Head of caudate nucleus (tissue), 42 donors: ENCODE data around the gene ITGB5.
"Not testable (repeated sequence)": the region's sequence is repeated elsewhere in the genome, so short reads cannot be mapped to it uniquely, and the experiment has no call there.

ENCODE experiments used
- DNase-seq, 42 donors: peaks; one replicate each; pipeline versions ENCODE4 v3.0.0 to v3.0.0-alpha.2; 2020 to 2021; ENCODE audit warnings: mixed read lengths in 7 of 42
- intact Hi-C: fragments of 100-400 bp; cut with DNase I; formaldehyde crosslinking; loops from one replicate; pipeline ENCODE4 v1.15.0; 2022

ITGB5 gene

DNA sequence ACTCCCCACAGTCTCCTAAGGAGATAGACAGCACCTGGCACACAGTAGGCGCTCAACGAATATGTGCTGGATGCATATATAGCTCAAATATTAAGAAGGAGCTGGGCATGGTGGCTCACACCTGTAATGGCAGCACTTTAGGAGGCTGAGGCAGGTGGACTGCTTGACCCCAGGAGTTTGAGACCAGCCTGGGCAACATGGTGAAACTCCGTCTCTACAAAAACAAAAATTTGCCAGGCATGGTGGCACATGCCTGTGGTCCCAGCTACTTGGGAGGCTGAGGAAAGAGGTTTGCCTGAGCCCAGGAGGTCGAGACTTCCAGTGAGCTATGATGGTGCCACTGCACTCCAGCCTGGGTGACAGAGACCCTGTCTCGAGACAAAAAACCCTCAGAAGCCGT, 119.5 kb downstream of the ITGB5 start:
- intact Hi-C loops: no loop called here
- DNase-seq: peak in 2 of 42 donors; percentile 1 to 4

- peak in 2 of 42 donors; percentile 0 to 7 for DNase-seq
- intact Hi-C loops: no loop called here
Measured at GRCh38 chr3:124767264-124767663, 119.9 kb downstream of the ITGB5 start.

DNA sequence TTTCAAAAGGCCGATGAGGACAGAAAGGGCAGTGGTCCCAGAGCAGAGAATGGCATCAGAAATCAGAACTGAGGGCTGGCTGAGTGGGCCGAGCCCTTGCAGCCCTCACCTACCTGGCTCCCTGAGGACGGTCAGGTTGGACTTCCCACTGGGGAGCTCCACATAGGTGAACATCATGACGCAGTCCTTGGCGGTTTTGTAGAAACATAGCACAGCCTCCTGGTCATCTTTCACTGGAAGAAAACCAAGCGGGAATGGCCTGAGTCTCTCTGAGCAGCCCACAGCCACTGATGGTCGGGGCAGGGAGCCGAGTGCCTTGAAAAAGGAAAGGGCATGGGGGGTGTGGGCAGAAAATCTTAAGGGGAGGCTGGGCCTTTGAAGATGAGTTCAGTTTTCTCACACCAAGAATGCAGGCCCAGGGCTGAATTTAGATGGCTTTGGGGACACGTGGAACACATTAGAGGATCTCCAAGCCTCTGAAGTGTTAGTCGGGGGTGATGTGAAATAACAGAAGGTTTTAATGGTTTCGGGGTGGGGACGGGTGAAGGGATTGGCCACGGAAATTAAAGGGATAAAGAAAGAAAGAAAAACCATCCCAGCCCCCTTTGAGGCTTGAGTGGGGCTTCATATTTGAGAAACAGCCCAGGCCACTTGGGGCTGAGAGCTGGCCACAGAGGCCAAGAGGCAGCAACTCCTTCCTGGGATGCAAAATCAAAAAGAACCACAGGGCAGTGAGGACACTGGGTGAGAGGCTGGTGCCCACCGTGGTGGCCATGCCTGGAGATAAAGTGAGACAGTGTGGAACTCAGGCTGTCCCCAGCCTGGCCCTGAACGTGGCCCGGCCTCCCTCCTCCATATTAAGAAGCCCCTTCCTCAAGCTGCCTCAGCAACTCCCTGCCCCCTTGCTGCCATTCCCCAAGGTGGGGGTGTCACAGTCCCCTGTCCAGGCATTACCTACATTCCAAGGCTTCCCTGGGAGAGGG, 120.8 kb downstream of the ITGB5 start:
- peak in 3 of 42 donors; percentile 5 to 31 (median 5) for DNase-seq
- intact Hi-C loops: no loop called here

- DNase-seq: peak in 4 of 42 donors; percentile 6 to 38 (median 8)
- intact Hi-C loops: no loop called here
Measured at GRCh38 chr3:124765197-124765840, 121.8 kb downstream of the ITGB5 start.

GRCh38 chr3:124764746-124765145, 122.4 kb downstream of the ITGB5 start:
- intact Hi-C loops: no loop called here
- DNase-seq: peak in 19 of 42 donors; percentile 12 to 70 (median 51)

DNA sequence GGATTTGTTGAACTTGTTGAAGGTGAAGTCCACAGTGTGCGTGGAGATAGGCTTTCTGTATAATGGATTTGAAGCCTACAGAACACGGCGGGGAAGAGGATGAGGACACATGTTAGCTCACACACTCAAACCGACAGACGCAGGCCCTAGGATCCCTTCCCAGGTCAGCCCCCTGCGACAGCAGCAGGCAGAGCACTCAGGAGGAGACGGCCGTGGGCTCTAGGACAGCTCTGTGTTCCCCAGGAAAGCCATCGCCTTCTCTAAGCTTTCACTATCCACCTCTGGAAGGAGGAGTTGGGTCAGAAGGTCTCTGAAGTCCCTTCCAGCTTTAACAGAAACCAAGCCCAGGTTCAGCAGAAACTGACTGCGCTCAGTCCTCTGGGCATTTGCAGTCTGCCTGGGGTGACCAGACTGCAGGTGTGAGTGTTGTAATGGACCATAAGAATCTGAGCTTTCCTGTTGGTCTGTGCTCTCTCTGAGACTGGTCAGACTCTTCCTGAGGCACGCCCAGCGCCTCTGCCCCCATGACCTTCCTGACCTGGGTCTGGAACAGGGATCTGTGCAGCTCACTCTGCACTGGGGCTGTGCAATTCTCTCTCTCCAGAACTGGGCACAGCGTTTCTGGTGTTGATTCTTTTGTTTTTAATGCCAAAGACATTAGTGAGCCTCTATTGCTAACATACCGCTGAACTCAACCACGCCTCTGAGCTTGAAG, 123.4 kb downstream of the ITGB5 start:
- intact Hi-C loops: no loop called here
- DNase-seq: peak in 2 of 42 donors; percentile 7 to 39

DNA sequence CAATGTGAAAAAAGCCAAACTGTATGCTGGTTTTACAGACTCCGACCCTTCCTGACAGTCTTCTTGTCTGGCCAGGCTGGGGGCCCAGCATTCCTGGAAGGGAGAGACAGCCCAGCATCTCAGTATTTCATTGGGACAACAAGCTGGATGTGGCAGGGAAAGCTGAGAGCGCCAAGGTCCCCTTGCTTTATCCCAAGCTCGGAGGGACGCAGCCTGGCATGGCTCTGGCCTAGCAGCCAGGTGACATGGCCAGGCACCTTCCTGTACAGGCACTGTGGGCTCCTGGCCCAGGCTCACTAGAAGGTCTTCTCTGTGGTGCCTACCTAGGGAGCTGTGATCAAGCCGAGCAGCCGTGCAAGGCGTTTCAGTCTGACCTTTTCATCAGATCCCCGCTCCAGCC, 124.0 kb downstream of the ITGB5 start:
- intact Hi-C loops: no loop called here
- DNase-seq: peak in 4 of 42 donors; percentile 10 to 39 (median 29)

DNA sequence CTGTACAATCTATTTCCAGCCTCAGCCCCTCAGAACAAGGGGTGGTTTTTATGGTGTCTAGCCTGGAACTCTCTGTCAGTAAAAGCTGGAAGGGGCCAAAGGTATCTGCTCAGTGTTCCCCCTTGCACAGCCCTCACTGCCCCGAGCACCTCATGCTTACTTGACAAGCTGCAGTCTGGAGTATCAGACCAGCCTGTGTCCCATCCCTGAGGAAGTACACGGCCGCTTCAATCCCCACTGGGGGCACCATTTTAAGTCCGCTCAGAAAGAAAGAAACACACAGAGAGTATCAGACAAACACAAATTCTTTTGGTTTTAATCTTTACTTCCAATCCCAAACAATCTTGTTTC, 124.5 kb downstream of the ITGB5 start:
- peak in 3 of 42 donors; percentile 9 to 35 (median 33) for DNase-seq
- intact Hi-C loops: no loop called here

GRCh38 chr3:124761935-124762660, 125.1 kb downstream of the ITGB5 start:
- peak in 2 of 42 donors; percentile 22 to 37 for DNase-seq
- intact Hi-C loops: loop anchor here (1.0 kb wide), 1 partner anchor 139 kb away; no protein-coding TSS in a partner anchor

DNA sequence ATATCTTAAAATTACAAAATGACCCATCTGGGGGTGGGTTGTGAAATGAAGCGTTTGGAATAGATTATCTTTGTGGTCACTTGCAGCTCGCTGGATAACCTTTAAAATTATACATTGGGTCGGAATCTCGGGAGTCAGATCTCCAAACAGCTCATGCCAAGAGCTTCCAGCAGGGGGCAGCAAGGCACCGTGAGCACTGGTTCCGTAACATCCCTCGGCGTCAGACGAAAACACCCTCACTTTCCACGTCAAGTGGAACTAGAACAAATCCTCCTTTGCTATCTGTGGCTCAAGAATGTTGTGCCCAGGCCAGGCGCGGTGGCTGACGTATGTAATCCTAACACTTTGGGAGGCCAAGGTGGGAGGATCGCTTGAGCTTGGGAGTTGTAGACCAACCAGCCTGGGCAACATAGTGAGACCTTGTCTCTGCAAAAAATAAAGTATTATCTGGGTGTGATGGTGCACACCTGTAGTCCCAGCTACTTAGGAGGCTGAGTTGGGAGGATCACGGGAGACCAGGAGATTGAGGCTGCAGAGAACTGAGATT, 125.8 kb downstream of the ITGB5 start:
- intact Hi-C loops: loop anchor here (1.0 kb wide), 1 partner anchor 140 kb away; no protein-coding TSS in a partner anchor
- peak; percentile 59 to 96 (median 89) for DNase-seq

DNA sequence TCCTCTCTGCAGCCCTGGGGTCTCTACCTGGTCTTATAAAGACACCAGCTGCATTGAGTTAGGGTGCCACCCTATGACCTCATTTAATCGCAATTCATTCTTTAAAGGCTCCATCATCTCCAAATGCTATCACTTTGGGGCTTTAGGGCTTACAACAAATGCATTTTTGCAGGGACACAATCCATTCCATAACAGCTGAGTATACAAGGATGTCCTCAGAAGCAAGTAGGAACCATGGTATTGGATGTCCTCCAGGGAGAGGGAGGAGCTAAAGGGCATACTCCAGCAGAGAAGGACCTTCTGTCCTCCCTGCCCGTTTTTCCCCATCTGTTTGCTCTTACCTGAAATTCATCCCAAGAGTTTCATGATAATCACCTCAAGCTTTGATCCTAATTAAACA, 126.6 kb downstream of the ITGB5 start:
- intact Hi-C loops: no loop called here
- peak in 1 of 42 donors; percentile 40 for DNase-seq

DNA sequence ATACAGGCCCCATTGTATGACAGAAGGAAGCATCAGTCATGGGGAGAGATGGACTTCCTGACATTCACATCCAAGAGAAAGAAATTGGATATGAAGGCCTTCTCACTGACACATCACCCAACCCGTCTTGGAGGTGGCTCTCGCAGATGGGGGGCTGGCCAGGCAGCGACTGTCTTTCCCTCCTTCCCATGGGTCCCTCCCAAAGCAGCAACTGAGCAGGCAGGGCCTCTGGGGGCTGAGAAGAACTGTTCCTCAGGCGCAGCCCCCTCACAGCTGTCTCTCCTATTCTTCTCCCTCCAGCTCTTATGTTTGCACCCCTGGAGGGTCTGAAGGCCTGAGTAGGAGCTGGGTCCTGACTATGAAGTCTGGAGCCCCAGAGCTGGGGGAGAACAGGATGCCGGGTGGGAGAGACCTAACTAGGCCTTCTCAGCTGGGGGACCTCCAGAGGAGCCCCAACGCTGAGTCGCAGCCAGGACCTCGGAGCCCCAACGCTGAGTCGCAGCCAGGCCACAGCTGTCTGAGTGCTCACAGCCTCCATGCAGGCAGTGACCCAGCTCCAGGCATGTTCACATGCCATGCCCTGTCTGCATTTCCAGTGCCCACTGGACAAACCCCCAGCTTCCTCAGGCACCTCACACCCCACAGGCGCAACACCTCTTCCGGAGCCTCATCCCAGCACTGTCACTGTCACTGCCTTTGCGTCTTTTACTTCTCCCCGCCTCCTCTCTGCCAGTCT, 127.3 kb downstream of the ITGB5 start:
- DNase-seq: peak in 2 of 42 donors; percentile 25 to 31
- intact Hi-C loops: no loop called here

DNA sequence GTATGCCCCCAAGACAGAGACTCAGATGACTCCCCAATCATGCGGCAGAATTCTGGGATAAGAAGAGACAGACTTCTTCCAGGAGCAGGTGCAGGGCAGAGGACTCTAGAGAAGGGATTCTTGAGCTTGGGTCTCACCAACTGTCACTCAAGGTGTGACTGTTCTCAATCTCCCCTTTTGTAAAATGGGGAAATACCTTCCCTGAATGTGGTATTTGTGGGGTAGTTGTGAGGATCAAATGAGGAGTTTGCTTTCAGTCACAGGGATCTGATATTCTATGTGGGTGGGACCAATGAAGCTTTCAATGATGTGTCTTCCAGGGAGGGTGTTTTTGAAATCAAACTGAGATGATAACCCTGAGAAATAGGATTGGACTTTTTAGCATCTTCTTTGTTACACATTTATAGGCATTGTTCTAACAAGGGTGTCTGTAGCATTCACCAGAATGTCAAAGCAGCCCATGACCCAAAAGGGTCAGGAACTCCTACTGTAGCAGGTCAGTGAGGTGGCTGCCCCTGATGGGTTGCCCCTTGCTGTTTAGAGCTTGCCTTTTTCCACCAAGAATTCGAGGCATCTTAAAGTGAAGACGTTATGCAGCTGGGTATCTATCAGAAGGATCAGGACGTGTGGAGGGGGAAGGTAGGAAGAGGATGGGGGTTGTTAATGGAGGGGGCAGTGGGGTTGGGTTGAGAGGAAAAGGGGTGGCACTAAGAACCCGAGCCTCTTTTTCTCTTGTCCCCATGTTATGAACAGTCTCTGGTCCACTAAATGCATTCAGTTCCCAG, 128.1 kb downstream of the ITGB5 start:
- intact Hi-C loops: no loop called here
- DNase-seq: peak in 1 of 42 donors; percentile 22

- intact Hi-C loops, DNase-seq: not testable (repeated sequence)
Measured at GRCh38 chr3:124757926-124758325, 129.2 kb downstream of the ITGB5 start.

- no peak for DNase-seq
- intact Hi-C loops: no loop called here
Measured at GRCh38 chr3:124752051-124752450, 135.1 kb downstream of the ITGB5 start.

DNA sequence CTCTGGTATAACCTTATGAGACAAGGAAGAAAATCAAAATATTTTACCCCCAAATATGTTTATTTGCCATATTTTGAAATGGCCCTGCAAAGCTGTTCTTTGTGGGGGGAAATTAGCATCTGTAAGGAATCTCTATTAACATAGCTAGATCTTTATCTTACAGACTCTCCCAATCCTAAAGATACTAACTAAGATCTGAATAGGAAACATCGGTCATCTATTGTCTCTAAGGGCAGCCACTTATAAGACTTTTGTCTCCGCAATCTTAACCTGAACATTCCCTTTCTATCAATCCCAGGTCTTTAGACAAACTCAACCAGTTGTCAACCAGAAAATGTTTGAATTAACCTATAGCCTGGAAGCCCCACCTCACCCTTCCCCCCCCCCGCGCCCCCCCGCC, 135.7 kb downstream of the ITGB5 start:
- intact Hi-C loops: no loop called here
- no peak for DNase-seq

DNA sequence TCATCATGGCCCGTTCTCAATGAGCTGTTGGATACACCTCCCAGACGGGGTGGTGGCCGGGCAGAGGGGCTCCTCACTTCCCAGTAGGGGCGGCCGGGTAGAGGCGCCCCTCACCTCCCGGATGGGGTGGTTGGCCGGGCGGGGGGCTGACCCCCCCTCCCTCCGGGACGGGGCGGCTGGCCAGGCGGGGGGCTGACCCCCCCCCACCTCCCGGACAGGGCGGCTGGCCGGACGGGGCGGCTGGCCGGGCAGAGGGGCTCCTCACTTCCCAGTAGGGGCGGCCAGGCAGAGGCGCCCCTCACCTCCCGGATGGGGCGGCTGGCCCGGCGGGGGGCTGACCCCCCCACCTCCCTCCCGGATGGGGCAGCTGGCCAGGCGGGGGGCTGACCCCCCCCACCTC, 137.3 kb downstream of the ITGB5 start:
- DNase-seq, intact Hi-C loops: not testable (repeated sequence)
